Measurements from ENCODE around the gene HIPK3.

GRCh38 chr11:33258631-33259205 is 1.5 kb downstream of the HIPK3 start:
- no peak for TF ChIP-seq CTCF (IDR thresholded peaks at IDR 0.05)
- TF ChIP-seq POLR2A (IDR thresholded peaks at IDR 0.05), result no peak

Data from uterus (tissue), 2 donors.